Common myeloid progenitor, CD34-positive (primary cell): ENCODE data around the gene UGCG.

Experiments used
- CTCF ChIA-PET: fragments of 350-600 bp; sonication (Branson Sonifier 250); formaldehyde crosslinking; loops from one replicate; lab custom pipeline; 2021; ENCODE audit warnings: antibody characterized with exemption; lab: Charles Lee
- POLR2A ChIA-PET: fragments of 350-600 bp; sonication (Branson Sonifier 250); formaldehyde crosslinking; loops from one replicate; lab custom pipeline; 2021; ENCODE audit warnings: antibody characterized with exemption; lab: Charles Lee
- DNase-seq, 3 donors: peaks; one replicate each; pipeline versions ENCODE4 v3.0.0 to v3.0.0-alpha.2; 2013
- H3K27ac ChIP-seq, 2 experiments: 1 replicate in 1 of 2; 2 replicates in 1 of 2; pipeline ENCODE4 v1.7.0; 2013; ENCODE audit warnings: inconsistent platforms in 2 of 2, low read length in 2 of 2, mild to moderate bottlenecking in 2 of 2, low read depth in 1 of 2, moderate library complexity in 1 of 2; ENCODE audit not compliant: severe bottlenecking in 2 of 2, insufficient read depth in 1 of 2, poor library complexity in 1 of 2
- H3K27me3 ChIP-seq, 5 experiments: replicated peaks in 2 of 5; 1 replicate in 3 of 5; 2 replicates in 2 of 5; pipeline versions ENCODE4 v1.6.1 to v1.7.0; 2013; ENCODE audit warnings: low read length in 4 of 5, mild to moderate bottlenecking in 2 of 5, moderate library complexity in 2 of 5, inconsistent platforms in 1 of 5; ENCODE audit not compliant: insufficient read depth in 5 of 5, control insufficient read depth in 4 of 5
- H3K36me3 ChIP-seq, 4 experiments: 1 replicate in 2 of 4; 2 replicates in 2 of 4; pipeline versions ENCODE4 v1.6.1 to v1.7.0; 2013; ENCODE audit warnings: low read length in 3 of 4, control low read depth in 1 of 4, mild to moderate bottlenecking in 1 of 4; ENCODE audit not compliant: control insufficient read depth in 4 of 4, insufficient read depth in 4 of 4
- H3K4me1 ChIP-seq, 4 experiments: 1 replicate in 3 of 4; 2 replicates in 1 of 4; pipeline versions ENCODE4 v1.6.1 to v1.7.1; 2013; ENCODE audit warnings: low read length in 3 of 4, mild to moderate bottlenecking in 3 of 4, control low read depth in 1 of 4, inconsistent platforms in 1 of 4, moderate library complexity in 1 of 4; ENCODE audit not compliant: control insufficient read depth in 4 of 4, insufficient read depth in 4 of 4; ENCODE audit errors: control extremely low read depth in 1 of 4
- H3K4me3 ChIP-seq, 7 experiments: 1 replicate in 4 of 7; 2 replicates in 3 of 7; pipeline versions ENCODE4 v1.5.1 to v1.7.0; 2013; ENCODE audit warnings: mild to moderate bottlenecking in 7 of 7, low read length in 6 of 7, moderate library complexity in 6 of 7, inconsistent platforms in 2 of 7, low read depth in 2 of 7, control low read depth in 1 of 7; ENCODE audit not compliant: insufficient read depth in 4 of 7, control insufficient read depth in 1 of 7; ENCODE audit errors: extremely low read depth in 1 of 7
- H3K9me3 ChIP-seq, 5 experiments: 1 replicate in 4 of 5; 2 replicates in 1 of 5; pipeline versions ENCODE4 v1.6.1 to v1.7.1; 2013; ENCODE audit warnings: low read length in 4 of 5, mild to moderate bottlenecking in 2 of 5, inconsistent platforms in 1 of 5, low read depth in 1 of 5, moderate library complexity in 1 of 5; ENCODE audit not compliant: control insufficient read depth in 4 of 5, insufficient read depth in 2 of 5; ENCODE audit errors: control extremely low read depth in 1 of 5
- WGBS: methylation state at CpG from one replicate; pipeline ENCODE4 v1.1.5; 2013; ENCODE audit not compliant: insufficient coverage; 5-methylcytosine and 5-hydroxymethylcytosine counted together

Gene UGCG

DNA sequence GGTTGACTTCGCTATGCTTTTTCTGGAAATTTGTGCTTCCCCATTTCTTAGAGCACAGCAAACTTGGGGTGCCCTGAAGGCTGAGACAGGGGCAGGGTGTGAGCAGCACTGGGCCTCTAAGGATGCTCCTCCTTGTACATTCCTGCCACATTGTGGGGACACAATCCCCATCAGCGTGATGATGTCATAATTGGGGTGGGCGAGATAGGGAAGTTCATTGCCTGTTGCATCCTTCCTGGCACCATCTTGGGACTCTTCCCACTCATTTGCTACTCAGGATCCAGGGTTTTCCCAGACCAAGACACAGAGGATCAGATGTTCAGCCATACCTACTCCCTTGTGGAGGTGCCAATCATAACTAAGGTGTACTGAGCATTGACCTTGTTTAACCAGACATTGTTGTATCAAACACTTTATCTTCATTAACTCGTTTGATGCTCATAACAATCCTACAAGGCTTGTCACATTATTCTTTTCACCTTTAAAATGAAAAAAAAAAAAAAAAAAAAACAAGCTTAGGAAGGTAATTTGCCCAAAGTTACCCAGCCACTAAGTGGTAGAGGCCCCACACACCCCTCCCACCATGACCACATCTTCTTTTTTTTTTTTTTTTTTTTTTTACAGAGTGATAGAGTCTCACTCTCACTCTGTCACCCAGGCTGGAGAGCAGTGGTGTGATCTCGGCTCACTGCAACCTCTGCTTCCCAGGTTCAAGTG, 87.6 kb downstream of the UGCG start:
- Histone ChIP-seq H3K4me3 (no peak overlapping the region), H3K36me3 (no peaks in the 10 kb centered on the region), H3K27me3 (peaks cover 0 to 39% (median 12%) of the 10 kb centered on the region in 5 experiments), H3K27ac (no peak overlapping the region), H3K9me3 (peaks cover 0 to 2% (median 0%) of the 10 kb centered on the region in 5 experiments), H3K4me1 (peaks cover 0 to 10% (median 0%) of the 10 kb centered on the region in 4 experiments)
- 82% methylated on average over 3 of the region's 5 CpGs for WGBS
- ChIA-PET CTCF (no interaction called here), POLR2A (no interaction called here)
- no peak for DNase-seq
